ENCODE results near the gene RPP40.
A peak's percentile ranks its signal among the peaks of the same experiment; 100 is the strongest.

Gene RPP40

DNA sequence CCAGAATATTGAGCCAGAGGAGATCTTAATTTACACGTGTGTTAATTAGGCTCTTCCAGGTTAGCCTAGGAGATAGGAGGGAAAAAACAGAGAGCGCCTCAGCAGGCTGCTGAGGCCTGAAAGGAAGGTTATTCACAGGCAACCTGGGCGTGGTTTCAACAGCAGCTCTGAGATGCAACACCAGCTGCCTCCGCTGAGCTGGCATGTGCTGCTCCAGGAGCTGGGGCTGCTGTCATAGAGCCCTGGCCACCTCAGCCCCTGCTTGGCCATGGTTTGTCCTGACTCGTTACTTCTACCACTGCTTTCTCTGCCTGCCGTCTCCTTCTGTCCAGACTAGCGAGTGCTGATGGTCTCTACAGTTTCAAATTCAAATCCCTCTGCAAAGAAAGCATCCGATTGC lies 32.4 kb upstream of the RPP40 start:
- no peak for TF ChIP-seq REST (IDR thresholded peaks at IDR 0.05; ENCODE audit: insufficient read depth in 1 of 2, low read depth in 2 of 2, low read length in 2 of 2)
- no peak for TF ChIP-seq TAF1 (IDR thresholded peaks at IDR 0.05; ENCODE audit: borderline replicate concordance, insufficient read depth, low read length)
- no peak for TF ChIP-seq POLR2AphosphoS5 (IDR thresholded peaks at IDR 0.05; ENCODE audit: low read depth, low read length)
- TF ChIP-seq SIN3A (IDR thresholded peaks at IDR 0.05; ENCODE audit: borderline replicate concordance, insufficient read depth, low read length) = no peak
- peak; percentile 27 for TF ChIP-seq FOXP2 (optimal IDR thresholded peaks at IDR 0.05; ENCODE audit: borderline replicate concordance, extremely low read depth, extremely low read length, insufficient read depth)

DNA sequence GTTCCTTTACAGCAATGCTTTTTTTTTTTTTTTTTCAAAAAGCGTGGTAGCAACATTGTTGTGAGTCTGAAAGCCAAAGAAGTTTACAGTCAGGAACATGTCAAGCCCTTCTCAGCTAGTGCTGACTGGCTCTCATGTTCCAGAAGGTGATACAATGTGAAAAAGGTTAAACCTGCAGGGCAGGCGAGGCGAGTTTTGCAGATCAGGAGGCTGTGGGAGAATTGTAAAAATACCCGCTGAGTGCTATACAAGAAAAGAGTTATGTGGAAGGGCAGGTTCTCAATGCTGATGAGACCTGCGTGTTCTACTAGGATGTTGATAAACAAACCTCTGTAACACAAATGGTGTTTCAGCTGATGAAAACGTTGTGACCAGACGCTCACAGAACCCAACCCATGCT lies 30.9 kb upstream of the RPP40 start:
- TF ChIP-seq SIN3A (IDR thresholded peaks at IDR 0.05; ENCODE audit: borderline replicate concordance, insufficient read depth, low read length) = no peak
- TF ChIP-seq REST (IDR thresholded peaks at IDR 0.05; ENCODE audit: insufficient read depth in 1 of 2, low read depth in 2 of 2, low read length in 2 of 2) = no peak
- no peak for TF ChIP-seq FOXP2 (optimal IDR thresholded peaks at IDR 0.05; ENCODE audit: borderline replicate concordance, extremely low read depth, extremely low read length, insufficient read depth)
- no peak for TF ChIP-seq TAF1 (IDR thresholded peaks at IDR 0.05; ENCODE audit: borderline replicate concordance, insufficient read depth, low read length)
- no peak for TF ChIP-seq POLR2AphosphoS5 (IDR thresholded peaks at IDR 0.05; ENCODE audit: low read depth, low read length)

DNA sequence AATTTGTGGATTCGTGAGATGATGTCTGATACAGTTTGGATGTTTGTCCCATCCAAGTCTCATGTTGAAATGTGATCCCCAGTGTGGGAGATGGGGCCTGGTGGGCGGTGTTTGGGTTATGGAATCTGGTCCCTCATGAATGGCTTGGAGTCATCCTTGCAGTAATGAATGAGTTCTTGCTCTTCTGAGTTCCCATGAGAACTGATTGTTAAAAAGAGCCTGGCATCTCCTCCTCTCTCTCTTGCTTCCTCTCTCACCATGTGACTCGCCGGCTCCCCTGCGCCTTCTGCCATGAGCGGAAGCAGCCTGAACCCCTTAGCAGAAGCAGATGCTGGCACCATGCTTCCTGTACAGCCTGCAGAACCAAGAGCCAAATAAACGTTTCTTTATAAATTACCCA lies 30.5 kb upstream of the RPP40 start:
- no peak for TF ChIP-seq SIN3A (IDR thresholded peaks at IDR 0.05; ENCODE audit: borderline replicate concordance, insufficient read depth, low read length)
- TF ChIP-seq POLR2AphosphoS5 (IDR thresholded peaks at IDR 0.05; ENCODE audit: low read depth, low read length) = no peak
- TF ChIP-seq FOXP2 (optimal IDR thresholded peaks at IDR 0.05; ENCODE audit: borderline replicate concordance, extremely low read depth, extremely low read length, insufficient read depth) = no peak
- no peak for TF ChIP-seq TAF1 (IDR thresholded peaks at IDR 0.05; ENCODE audit: borderline replicate concordance, insufficient read depth, low read length)
- TF ChIP-seq REST (IDR thresholded peaks at IDR 0.05; ENCODE audit: insufficient read depth in 1 of 2, low read depth in 2 of 2, low read length in 2 of 2) = no peak

- TF ChIP-seq POLR2AphosphoS5 (IDR thresholded peaks at IDR 0.05; ENCODE audit: low read depth, low read length) = peak; percentile 57
Observed at GRCh38 chr6:5032706-5033105, 28.9 kb upstream of the RPP40 start.

- TF ChIP-seq POLR2AphosphoS5 (IDR thresholded peaks at IDR 0.05; ENCODE audit: low read depth, low read length) (no peak), TAF1 (IDR thresholded peaks at IDR 0.05; ENCODE audit: borderline replicate concordance, insufficient read depth, low read length) (no peak), REST (IDR thresholded peaks at IDR 0.05; ENCODE audit: insufficient read depth in 1 of 2, low read depth in 2 of 2, low read length in 2 of 2) (no peak), SIN3A (IDR thresholded peaks at IDR 0.05; ENCODE audit: borderline replicate concordance, insufficient read depth, low read length) (no peak), FOXP2 (optimal IDR thresholded peaks at IDR 0.05; ENCODE audit: borderline replicate concordance, extremely low read depth, extremely low read length, insufficient read depth) (no peak)
Observed at GRCh38 chr6:5031150-5031549, 27.3 kb upstream of the RPP40 start.

Measured in PFSK-1 (cell line).